Esophagus muscularis mucosa (tissue), 4 donors: Measurements from ENCODE around the gene CLDN4.

ENCODE experiments used
- EP300 ChIP-seq: sonication (generic); formaldehyde crosslinking; IDR thresholded peaks from one replicate; pipeline ENCODE4 v1.6.1; 2017; ENCODE audit warnings: antibody characterized with exemption
- POLR2A ChIP-seq: fragments of 450-650 bp; IDR thresholded peaks from one replicate; pipeline ENCODE4 v1.6.1; 2017; ENCODE audit warnings: antibody characterized with exemption, moderate library complexity, mild to moderate bottlenecking, low read depth
- POLR2AphosphoS5 ChIP-seq, 2 donors: sonication (generic); formaldehyde crosslinking; IDR thresholded peaks; one replicate each; pipeline ENCODE4 v1.6.1; 2017; ENCODE audit warnings: antibody characterized with exemption in 2 of 2
- TF ChIP-seq, protein P1 (sequence below), 3 experiments: fragments of 200-600 bp in 2 of 3; fragments of 450-650 bp in 1 of 3; sonication (generic) in 2 of 3; IDR thresholded peaks; one replicate each; pipeline ENCODE4 v1.5.1; 2017 to 2019; ENCODE audit warnings: antibody characterized with exemption in 3 of 3, mild to moderate bottlenecking in 2 of 3, moderate library complexity in 1 of 3

DNA sequence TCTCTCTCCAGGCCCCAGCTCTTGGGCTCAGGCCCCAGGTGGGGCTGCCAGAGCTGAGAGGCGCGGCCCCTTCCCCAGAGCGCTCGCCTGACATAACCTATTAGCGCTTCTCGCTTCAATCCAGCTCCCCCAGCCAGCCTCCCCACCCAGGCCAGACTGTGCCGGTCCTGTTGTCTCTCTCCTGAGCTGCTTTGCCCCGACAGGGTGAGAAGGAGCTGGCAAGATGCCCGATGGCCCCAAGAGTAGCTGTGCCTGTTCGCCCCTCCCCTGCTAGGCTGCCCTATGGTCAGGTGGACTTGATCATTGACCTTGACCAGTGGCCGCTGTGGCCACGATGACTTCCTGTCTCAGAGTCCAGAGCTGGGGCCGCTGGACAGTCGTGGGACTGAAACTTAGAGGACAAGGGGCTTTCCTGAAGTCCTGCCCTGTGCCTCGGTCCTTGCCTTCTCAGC is 39.3 kb downstream of the CLDN4 start:
- TF ChIP-seq, protein P1, sequence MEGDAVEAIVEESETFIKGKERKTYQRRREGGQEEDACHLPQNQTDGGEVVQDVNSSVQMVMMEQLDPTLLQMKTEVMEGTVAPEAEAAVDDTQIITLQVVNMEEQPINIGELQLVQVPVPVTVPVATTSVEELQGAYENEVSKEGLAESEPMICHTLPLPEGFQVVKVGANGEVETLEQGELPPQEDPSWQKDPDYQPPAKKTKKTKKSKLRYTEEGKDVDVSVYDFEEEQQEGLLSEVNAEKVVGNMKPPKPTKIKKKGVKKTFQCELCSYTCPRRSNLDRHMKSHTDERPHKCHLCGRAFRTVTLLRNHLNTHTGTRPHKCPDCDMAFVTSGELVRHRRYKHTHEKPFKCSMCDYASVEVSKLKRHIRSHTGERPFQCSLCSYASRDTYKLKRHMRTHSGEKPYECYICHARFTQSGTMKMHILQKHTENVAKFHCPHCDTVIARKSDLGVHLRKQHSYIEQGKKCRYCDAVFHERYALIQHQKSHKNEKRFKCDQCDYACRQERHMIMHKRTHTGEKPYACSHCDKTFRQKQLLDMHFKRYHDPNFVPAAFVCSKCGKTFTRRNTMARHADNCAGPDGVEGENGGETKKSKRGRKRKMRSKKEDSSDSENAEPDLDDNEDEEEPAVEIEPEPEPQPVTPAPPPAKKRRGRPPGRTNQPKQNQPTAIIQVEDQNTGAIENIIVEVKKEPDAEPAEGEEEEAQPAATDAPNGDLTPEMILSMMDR (IDR thresholded peaks at IDR 0.05), result no peak
- no peak for TF ChIP-seq POLR2A
- no peak for TF ChIP-seq POLR2AphosphoS5 (IDR thresholded peaks at IDR 0.05)
- no peak for TF ChIP-seq EP300
